ENCODE measurements around the gene TMEM220.
A peak's percentile ranks its signal among the peaks of the same experiment; 100 is the strongest.
"Not testable (repeated sequence)": the region's sequence is repeated elsewhere in the genome, so short reads cannot be mapped to it uniquely, and the experiment has no call there.

TMEM220 gene

DNA sequence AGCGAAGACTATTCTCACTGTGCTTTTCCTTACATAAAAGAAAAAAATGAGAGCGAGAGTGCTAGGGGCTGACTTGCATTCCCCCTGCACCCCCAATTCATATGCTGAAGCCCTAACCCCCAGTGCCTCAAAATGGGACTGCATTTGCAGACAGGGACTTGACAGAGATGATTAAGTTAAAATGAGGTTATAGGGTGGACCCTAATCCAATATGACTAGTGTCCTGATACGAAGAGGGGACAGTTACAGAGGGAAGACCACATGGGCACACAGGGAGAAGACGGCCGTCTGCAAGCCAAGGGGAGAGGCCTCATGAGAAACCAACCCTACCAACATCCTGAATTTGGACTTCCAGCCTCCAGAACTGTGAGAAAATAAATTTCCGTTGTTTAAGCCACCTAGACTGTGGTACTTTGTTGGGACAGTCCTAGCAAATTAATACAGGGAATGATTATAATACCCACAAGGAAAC lies 1.6 kb upstream of the TMEM220 start:
- TF ChIP-seq, protein P1, sequence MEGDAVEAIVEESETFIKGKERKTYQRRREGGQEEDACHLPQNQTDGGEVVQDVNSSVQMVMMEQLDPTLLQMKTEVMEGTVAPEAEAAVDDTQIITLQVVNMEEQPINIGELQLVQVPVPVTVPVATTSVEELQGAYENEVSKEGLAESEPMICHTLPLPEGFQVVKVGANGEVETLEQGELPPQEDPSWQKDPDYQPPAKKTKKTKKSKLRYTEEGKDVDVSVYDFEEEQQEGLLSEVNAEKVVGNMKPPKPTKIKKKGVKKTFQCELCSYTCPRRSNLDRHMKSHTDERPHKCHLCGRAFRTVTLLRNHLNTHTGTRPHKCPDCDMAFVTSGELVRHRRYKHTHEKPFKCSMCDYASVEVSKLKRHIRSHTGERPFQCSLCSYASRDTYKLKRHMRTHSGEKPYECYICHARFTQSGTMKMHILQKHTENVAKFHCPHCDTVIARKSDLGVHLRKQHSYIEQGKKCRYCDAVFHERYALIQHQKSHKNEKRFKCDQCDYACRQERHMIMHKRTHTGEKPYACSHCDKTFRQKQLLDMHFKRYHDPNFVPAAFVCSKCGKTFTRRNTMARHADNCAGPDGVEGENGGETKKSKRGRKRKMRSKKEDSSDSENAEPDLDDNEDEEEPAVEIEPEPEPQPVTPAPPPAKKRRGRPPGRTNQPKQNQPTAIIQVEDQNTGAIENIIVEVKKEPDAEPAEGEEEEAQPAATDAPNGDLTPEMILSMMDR (conservative IDR thresholded peaks at IDR 0.05; ENCODE audit: low read depth, low read length): no peak
- no peak for DNase-seq (ENCODE audit: low read depth)

DNA sequence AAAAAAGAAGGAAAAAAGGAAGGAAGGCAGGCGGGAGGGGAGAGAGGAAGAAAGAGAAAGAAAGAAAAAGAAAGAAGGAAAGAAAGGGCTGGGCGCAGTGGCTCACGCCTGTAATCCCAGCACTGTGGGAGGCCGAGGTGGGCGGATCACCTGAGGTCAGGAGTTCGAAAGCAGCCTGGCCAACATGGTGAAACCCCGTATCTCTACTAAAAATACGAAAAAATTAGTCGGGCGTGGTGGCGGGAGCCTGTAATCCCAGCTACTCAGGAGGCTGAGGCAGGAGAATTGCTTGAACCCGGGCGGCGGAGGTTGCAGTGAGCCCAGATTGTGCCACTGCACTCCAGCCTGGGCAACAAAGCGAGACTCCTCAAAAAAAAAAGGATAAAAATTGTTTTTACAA lies 424 bp upstream of the TMEM220 start:
- DNase-seq (ENCODE audit: low read depth): not testable (repeated sequence)
- H3K4me3 ChIP-seq (ENCODE audit: low read length): peak overlapping the region; percentile 58

More for the DNA sequence above, 1.6 kb upstream of the TMEM220 start:
- no peak overlapping the region for H3K4me3 ChIP-seq (ENCODE audit: low read length)

DNA sequence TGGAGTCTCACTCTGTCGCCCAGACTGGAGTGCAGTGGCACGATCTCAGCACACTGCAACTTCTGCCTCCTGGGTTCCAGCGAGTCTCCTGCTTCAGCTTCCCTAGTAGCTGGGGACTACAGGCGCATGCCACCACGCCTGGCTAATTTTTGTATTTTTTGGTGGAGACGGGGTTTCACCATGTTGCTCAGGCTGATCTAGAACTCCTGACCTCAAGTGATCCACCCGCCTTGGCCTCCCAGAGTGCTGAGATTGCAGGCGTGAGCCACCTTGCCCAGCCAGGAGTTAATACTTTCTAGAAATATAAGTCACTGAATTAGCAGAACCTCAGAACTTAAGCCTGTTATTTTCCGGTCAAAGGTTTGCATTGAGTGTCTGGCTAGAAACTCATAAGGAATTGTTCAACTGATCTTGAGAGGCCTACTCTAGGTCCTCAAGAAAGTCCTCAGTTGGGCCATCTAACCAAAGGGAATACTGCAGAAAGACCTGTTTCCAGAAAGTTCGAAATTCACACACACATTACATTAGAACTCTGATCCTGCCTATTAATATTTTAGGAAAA lies 1.4 kb downstream of the TMEM220 start:
- H3K4me3 ChIP-seq (ENCODE audit: low read length): no peak overlapping the region
- TF ChIP-seq, protein P1 (conservative IDR thresholded peaks at IDR 0.05; ENCODE audit: low read depth, low read length): no peak
- no peak for DNase-seq (ENCODE audit: low read depth)

DNA sequence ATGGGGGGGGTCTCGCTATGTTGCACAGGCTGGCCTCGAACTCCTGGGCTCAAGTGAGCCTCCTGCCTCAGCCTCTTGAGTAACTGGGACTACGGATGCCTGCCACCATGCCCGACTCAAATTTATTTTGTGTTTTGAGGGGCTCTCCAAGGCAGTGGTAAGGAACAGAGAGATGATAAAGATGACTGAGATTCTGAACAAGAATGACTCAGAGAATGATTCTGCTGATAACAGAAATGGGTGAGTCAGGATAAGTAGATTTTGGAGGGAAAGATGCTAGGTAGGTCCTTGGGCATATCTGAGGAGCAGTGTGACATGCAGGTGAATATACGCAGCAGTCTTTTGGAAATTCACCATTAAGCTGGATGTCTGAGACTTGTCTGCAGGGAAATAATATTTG lies 2.6 kb downstream of the TMEM220 start:
- H3K4me3 ChIP-seq (ENCODE audit: low read length): no peak overlapping the region
- TF ChIP-seq, protein P1 (conservative IDR thresholded peaks at IDR 0.05; ENCODE audit: low read depth, low read length): no peak
- DNase-seq (ENCODE audit: low read depth): no peak

DNA sequence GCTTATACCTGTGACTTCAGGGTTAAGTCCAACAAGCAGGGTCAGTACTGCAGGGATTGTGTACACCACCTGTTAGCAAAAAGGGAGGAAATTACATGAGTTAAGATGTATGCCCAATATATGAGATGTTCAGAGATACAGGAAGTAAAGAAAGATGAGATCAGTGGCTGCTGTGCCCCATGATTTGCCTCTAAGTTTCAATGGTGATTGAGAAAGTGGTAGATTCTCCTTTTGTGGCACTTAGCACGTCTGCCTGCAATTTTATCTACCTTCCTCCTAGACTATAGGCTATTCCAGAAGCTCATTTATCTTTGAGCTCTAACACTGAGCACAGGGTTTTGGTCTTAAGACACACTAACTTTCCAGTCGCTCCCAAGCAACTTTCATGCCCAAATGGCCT lies 3.6 kb downstream of the TMEM220 start:
- TF ChIP-seq, protein P1 (conservative IDR thresholded peaks at IDR 0.05; ENCODE audit: low read depth, low read length): no peak
- H3K4me3 ChIP-seq (ENCODE audit: low read length): no peak overlapping the region
- no peak for DNase-seq (ENCODE audit: low read depth)

DNA sequence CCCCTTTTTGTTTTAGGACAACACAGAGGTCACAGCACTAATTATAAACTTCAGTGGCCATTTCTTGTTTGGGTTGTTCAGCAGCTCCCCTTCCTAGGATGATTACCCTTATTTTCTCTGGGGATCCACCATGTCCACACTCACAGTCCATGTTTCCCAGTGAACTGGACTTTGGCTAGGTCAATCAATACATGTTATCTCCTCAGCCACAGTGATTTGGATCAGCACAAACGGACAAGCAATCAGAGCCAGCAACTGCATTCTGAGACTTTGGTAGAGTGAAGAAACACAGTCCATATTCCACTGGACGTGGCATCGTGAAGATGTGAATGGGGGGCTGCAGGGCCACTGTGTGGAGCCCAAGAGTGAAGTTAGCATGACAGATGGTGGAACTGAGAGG lies 4.6 kb downstream of the TMEM220 start:
- no peak for DNase-seq (ENCODE audit: low read depth)
- H3K4me3 ChIP-seq (ENCODE audit: low read length): no peak overlapping the region
- TF ChIP-seq, protein P1 (conservative IDR thresholded peaks at IDR 0.05; ENCODE audit: low read depth, low read length): no peak

DNA sequence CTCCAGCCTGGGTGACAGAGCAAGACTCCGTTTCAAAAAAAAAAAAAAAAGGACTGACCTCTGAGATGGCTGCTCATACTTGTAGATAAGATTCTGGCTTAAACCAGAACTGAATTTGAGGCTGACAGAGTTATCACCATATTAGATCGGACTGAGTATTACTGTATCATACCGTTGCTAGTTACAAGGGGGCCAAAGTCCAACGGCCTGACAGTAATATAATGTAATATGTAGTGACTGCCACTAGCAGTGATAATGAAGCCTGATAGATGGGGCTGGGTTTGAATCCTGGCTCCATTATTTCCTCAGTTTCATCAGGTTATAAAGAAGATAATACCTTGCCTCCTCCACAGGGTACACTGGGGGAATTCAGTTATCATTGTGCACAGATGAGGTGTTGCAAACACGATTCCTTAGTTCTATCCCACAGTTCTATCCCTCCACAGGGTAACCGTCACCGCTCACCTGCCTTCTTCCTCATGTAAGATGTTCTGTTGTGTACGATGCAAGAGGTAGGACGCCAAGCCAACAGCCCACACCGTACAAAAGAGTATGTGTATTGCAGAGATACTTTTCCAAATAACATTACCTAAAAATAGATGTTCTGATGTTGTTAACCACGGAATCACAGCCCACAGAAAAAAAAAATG lies 5.2 kb downstream of the TMEM220 start:
- TF ChIP-seq, protein P1 (conservative IDR thresholded peaks at IDR 0.05; ENCODE audit: low read depth, low read length): no peak
- DNase-seq (ENCODE audit: low read depth): no peak
- H3K4me3 ChIP-seq (ENCODE audit: low read length): no peak overlapping the region

Data from retinal pigment epithelial cell (primary cell).